Breast epithelium (tissue), 4 donors: ENCODE data around the gene ST6GALNAC4. TPM values are rescaled to one million over a fixed set of nuclear protein-coding genes. Genes with fewer than 3 reads are reported as not detected.

Source experiments
- DNase-seq, 2 donors: peaks; one replicate each; pipeline ENCODE4 v3.0.0-alpha.2; 2019; ENCODE audit warnings: low spot score in 2 of 2
- H3K27ac ChIP-seq, 2 donors: fragments of 200-600 bp; sonication (generic) in 1 of 2; one replicate each; pipeline ENCODE4 v1.5.1; 2016 to 2019; ENCODE audit warnings: mild to moderate bottlenecking in 1 of 2
- H3K27me3 ChIP-seq, 2 donors: fragments of 200-600 bp; sonication (generic) in 1 of 2; one replicate each; pipeline versions ENCODE4 v1.5.1 to v1.6.0; 2017 to 2019; ENCODE audit warnings: control low read depth in 1 of 2, mild to moderate bottlenecking in 1 of 2
- H3K36me3 ChIP-seq: fragments of 200-600 bp; one replicate; pipeline ENCODE4 v1.5.1; 2019
- H3K4me1 ChIP-seq, 2 donors: fragments of 200-600 bp; sonication (generic); one replicate each; pipeline ENCODE4 v1.5.1; 2016 to 2019; ENCODE audit warnings: control low read depth in 1 of 2
- H3K4me3 ChIP-seq, 3 donors: fragments of 200-600 bp; sonication (generic); 1 replicate in 2 of 3; 2 replicates in 1 of 3; pipeline ENCODE4 v1.5.1; 2016 to 2019; ENCODE audit warnings: mild to moderate bottlenecking in 3 of 3, moderate library complexity in 2 of 3
- H3K9me3 ChIP-seq, 2 donors: fragments of 200-600 bp; sonication (generic) in 1 of 2; one replicate each; pipeline ENCODE4 v1.5.1; 2016 to 2019; ENCODE audit warnings: control low read depth in 1 of 2
- CTCF ChIP-seq, 3 donors: fragments of 450-650 bp; IDR thresholded peaks; one replicate each; pipeline ENCODE4 v1.5.1; 2016 to 2017; ENCODE audit warnings: antibody characterized with exemption in 3 of 3, mild to moderate bottlenecking in 3 of 3, moderate library complexity in 3 of 3
- POLR2A ChIP-seq: fragments of 450-650 bp; IDR thresholded peaks from one replicate; pipeline ENCODE4 v1.6.1; 2016; ENCODE audit warnings: antibody characterized with exemption, mild to moderate bottlenecking, moderate library complexity
- POLR2AphosphoS5 ChIP-seq, 3 donors: sonication (generic); formaldehyde crosslinking; IDR thresholded peaks; one replicate each; pipeline ENCODE4 v1.6.1; 2017; ENCODE audit warnings: antibody characterized with exemption in 3 of 3
- intact Hi-C: fragments of 100-400 bp; cut with DNase I; formaldehyde crosslinking; loops from one replicate; pipeline ENCODE4 v1.15.1; 2023; ENCODE audit warnings: low total_unique reads
- total RNA-seq, 3 donors: library from RNA; depleted of rRNA; stranded (reverse); fragments of >200 nt; gene quantifications; one replicate each; pipeline ENCODE4 v1.1.0, GENCODE V29; 2016

The ST6GALNAC4 gene
- total RNA-seq: 10 to 100 TPM; 17.6 to 44.6 (median 24.0) TPM

- DNase-seq: peak; percentile 81 to 86
- Histone ChIP-seq H3K27me3 (no peaks in the 10 kb centered on the region), H3K9me3 (no peaks in the 10 kb centered on the region), H3K36me3 (no peaks in the 10 kb centered on the region), H3K4me1 (peaks cover 6 to 8% of the 10 kb centered on the region in 2 donors), H3K4me3 (peak within 1 kb of the TSS; percentile 56 to 78 (median 61)), H3K27ac (peak within 1 kb of the TSS; percentile 68 to 85)
- intact Hi-C loops: no loop called here
- TF ChIP-seq POLR2A: no peak
- peak in 2 of 3 donors; percentile 13 to 16 for TF ChIP-seq POLR2AphosphoS5 (IDR thresholded peaks at IDR 0.05)
These were observed at the start of gene ST6GALNAC4 for GRCh38 chr9:127916720-127917581. Gene ST6GALNAC4 (minus strand): TSS chr9:127917041. CDS start chr9:127916419, 622 bp downstream.

GRCh38 chr9:127965953-127966352 lies 49.1 kb upstream of the ST6GALNAC4 start:
- Histone ChIP-seq H3K9me3 (no peaks in the 10 kb centered on the region), H3K27me3 (no peaks in the 10 kb centered on the region), H3K36me3 (no peaks in the 10 kb centered on the region), H3K4me1 (peaks cover 48 to 60% of the 10 kb centered on the region in 2 donors), H3K27ac (peak overlapping the region; percentile 98 to 99), H3K4me3 (peak overlapping the region in 2 of 3 donors; percentile 27 to 56)
- no peak for DNase-seq
- TF ChIP-seq POLR2AphosphoS5 (IDR thresholded peaks at IDR 0.05) (no peak), CTCF (IDR thresholded peaks at IDR 0.05) (no peak), POLR2A (no peak)
- intact Hi-C loops: no loop called here

GRCh38 chr9:127963359-127964064 lies 46.7 kb upstream of the ST6GALNAC4 start:
- intact Hi-C loops: no loop called here
- Histone ChIP-seq H3K4me3 (peak overlapping the region in 1 of 3 donors; percentile 0), H3K27me3 (no peaks in the 10 kb centered on the region), H3K4me1 (peaks cover 45 to 56% of the 10 kb centered on the region in 2 donors), H3K9me3 (no peaks in the 10 kb centered on the region), H3K27ac (peak overlapping the region; percentile 98 to 99), H3K36me3 (no peaks in the 10 kb centered on the region)
- no peak for DNase-seq
- TF ChIP-seq POLR2AphosphoS5 (IDR thresholded peaks at IDR 0.05): no peak
- TF ChIP-seq POLR2A: no peak
- no peak for TF ChIP-seq CTCF (IDR thresholded peaks at IDR 0.05)

- Histone ChIP-seq H3K9me3 (no peaks in the 10 kb centered on the region), H3K4me3 (peak overlapping the region in 1 of 3 donors; percentile 0), H3K27ac (peak overlapping the region; percentile 98 to 99), H3K4me1 (peaks cover 45 to 51% of the 10 kb centered on the region in 2 donors), H3K36me3 (no peaks in the 10 kb centered on the region), H3K27me3 (no peaks in the 10 kb centered on the region)
- no peak for DNase-seq
- TF ChIP-seq CTCF (IDR thresholded peaks at IDR 0.05) (no peak), POLR2A (no peak), POLR2AphosphoS5 (IDR thresholded peaks at IDR 0.05) (no peak)
- intact Hi-C loops: no loop called here
These were observed 46.2 kb upstream of the ST6GALNAC4 start for GRCh38 chr9:127963041-127963358.

- peak overlapping the region; percentile 94 to 98 for H3K27ac ChIP-seq
- H3K4me1 ChIP-seq: peaks cover 42 to 50% of the 10 kb centered on the region in 2 donors
- TF ChIP-seq POLR2A (no peak), POLR2AphosphoS5 (IDR thresholded peaks at IDR 0.05) (no peak), CTCF (IDR thresholded peaks at IDR 0.05) (no peak)
- intact Hi-C loops: no loop called here
- no peak overlapping the region for H3K4me3 ChIP-seq
- no peak for DNase-seq
- no peaks in the 10 kb centered on the region for H3K27me3 ChIP-seq
- H3K9me3 ChIP-seq: no peaks in the 10 kb centered on the region
- H3K36me3 ChIP-seq: no peaks in the 10 kb centered on the region
These were observed 45.4 kb upstream of the ST6GALNAC4 start for GRCh38 chr9:127962278-127962677.
